ENCODE measurements around the gene LTBP3.

Gene LTBP3

GRCh38 chr11:65558930-65559509 lies 861 bp upstream of the LTBP3 start:
- TF ChIP-seq CTCF (IDR thresholded peaks at IDR 0.05; ENCODE audit: low read depth, low read length, poor library complexity, severe bottlenecking): peak; percentile 14
- TF ChIP-seq EZH2phosphoT487 (IDR thresholded peaks at IDR 0.05; ENCODE audit: borderline replicate concordance, low read length): no peak
- H3K9me2 ChIP-seq (replicated peaks; ENCODE audit: control insufficient read depth, low read length): no peaks in the 10 kb centered on the region
- H3K4me3 ChIP-seq (ENCODE audit: low read length): peak overlapping the region; percentile 65; the same call in 1 of the 2 replicates
- H4K20me1 ChIP-seq (ENCODE audit: control insufficient read depth, insufficient read depth, low read depth, low read length): no peaks in the 10 kb centered on the region
- no peak overlapping the region for H3K27ac ChIP-seq (ENCODE audit: low read depth, low read length)
- no peaks in the 10 kb centered on the region for H3K9me3 ChIP-seq (ENCODE audit: control insufficient read depth, insufficient read depth, low read length)
- no peaks in the 10 kb centered on the region for H3F3A ChIP-seq (ENCODE audit: control insufficient read depth, insufficient read depth)
- no peaks in the 10 kb centered on the region for H3K36me3 ChIP-seq (ENCODE audit: control insufficient read depth, low read length)
- no peaks in the 10 kb centered on the region for H3K27me3 ChIP-seq (ENCODE audit: control insufficient read depth, low read length)
- H3K4me2 ChIP-seq (ENCODE audit: low read length): peak overlapping the region; percentile 67
- no peaks in the 10 kb centered on the region for H3K79me2 ChIP-seq (ENCODE audit: control insufficient read depth, low read length)
- peaks cover 22% of the 10 kb centered on the region for H3K4me1 ChIP-seq (ENCODE audit: control insufficient read depth, low read length)

- no peaks in the 10 kb centered on the region for H3K79me2 ChIP-seq (ENCODE audit: control insufficient read depth, low read length)
- no peaks in the 10 kb centered on the region for H3K9me2 ChIP-seq (replicated peaks; ENCODE audit: control insufficient read depth, low read length)
- H4K20me1 ChIP-seq (ENCODE audit: control insufficient read depth, insufficient read depth, low read depth, low read length): no peaks in the 10 kb centered on the region
- peak overlapping the region; percentile 67; the same call in 1 of the 2 replicates for H3K4me2 ChIP-seq (ENCODE audit: low read length)
- TF ChIP-seq EZH2phosphoT487 (IDR thresholded peaks at IDR 0.05; ENCODE audit: borderline replicate concordance, low read length) (no peak), CTCF (IDR thresholded peaks at IDR 0.05; ENCODE audit: low read depth, low read length, poor library complexity, severe bottlenecking) (no peak)
- H3F3A ChIP-seq (ENCODE audit: control insufficient read depth, insufficient read depth): peaks cover 5% of the 10 kb centered on the region; the same call in 1 of the 2 replicates
- no peaks in the 10 kb centered on the region for H3K36me3 ChIP-seq (ENCODE audit: control insufficient read depth, low read length)
- H3K27ac ChIP-seq (ENCODE audit: low read depth, low read length): no peak overlapping the region
- H3K4me1 ChIP-seq (ENCODE audit: control insufficient read depth, low read length): peaks cover 37% of the 10 kb centered on the region
- H3K9me3 ChIP-seq (ENCODE audit: control insufficient read depth, insufficient read depth, low read length): no peaks in the 10 kb centered on the region
- H3K27me3 ChIP-seq (ENCODE audit: control insufficient read depth, low read length): no peaks in the 10 kb centered on the region
- H3K4me3 ChIP-seq (ENCODE audit: low read length): peak overlapping the region; percentile 65
Measured at GRCh38 chr11:65557280-65558001, 718 bp downstream of the LTBP3 start.

- Histone ChIP-seq H3F3A (ENCODE audit: control insufficient read depth, insufficient read depth) (peaks cover 7% of the 10 kb centered on the region), H3K79me2 (ENCODE audit: control insufficient read depth, low read length) (no peaks in the 10 kb centered on the region), H3K27ac (ENCODE audit: low read depth, low read length) (no peak overlapping the region), H3K4me1 (ENCODE audit: control insufficient read depth, low read length) (peaks cover 45% of the 10 kb centered on the region), H3K27me3 (ENCODE audit: control insufficient read depth, low read length) (no peaks in the 10 kb centered on the region), H3K9me3 (ENCODE audit: control insufficient read depth, insufficient read depth, low read length) (no peaks in the 10 kb centered on the region), H4K20me1 (ENCODE audit: control insufficient read depth, insufficient read depth, low read depth, low read length) (no peaks in the 10 kb centered on the region), H3K36me3 (ENCODE audit: control insufficient read depth, low read length) (no peaks in the 10 kb centered on the region), H3K9me2 (replicated peaks; ENCODE audit: control insufficient read depth, low read length) (no peaks in the 10 kb centered on the region), H3K4me3 (ENCODE audit: low read length) (no peak overlapping the region), H3K4me2 (ENCODE audit: low read length) (peak overlapping the region; percentile 37; the same call in 1 of the 2 replicates)
- TF ChIP-seq EZH2phosphoT487 (IDR thresholded peaks at IDR 0.05; ENCODE audit: borderline replicate concordance, low read length): no peak
- TF ChIP-seq CTCF (IDR thresholded peaks at IDR 0.05; ENCODE audit: low read depth, low read length, poor library complexity, severe bottlenecking): no peak
Measured at GRCh38 chr11:65556470-65557279, 1.5 kb downstream of the LTBP3 start.

All from DOHH2 (cell line).